ENCODE results near the gene DDX10. TPM values are rescaled to one million over a fixed set of nuclear protein-coding genes. Genes with fewer than 3 reads are reported as not detected.
A peak's percentile ranks its signal among the peaks of the same experiment; 100 is the strongest.
"Not testable (repeated sequence)": the region's sequence is repeated elsewhere in the genome, so short reads cannot be mapped to it uniquely, and the experiment has no call there.

DDX10 gene
- total RNA-seq, 2 donors from 2014 or later: 12.6 to 17.6 TPM

GRCh38 chr11:108645970-108646369 is 18.9 kb upstream of the DDX10 start:
- Histone ChIP-seq H3K27ac (no peak overlapping the region), H3K4me1 (peaks cover 4% of the 10 kb centered on the region), H3K36me3 (no peaks in the 10 kb centered on the region), H3K27me3 (no peaks in the 10 kb centered on the region), H3K4me3 (no peak overlapping the region), H3K9me3 (no peaks in the 10 kb centered on the region), H3K9ac (ENCODE audit: low read depth in 2 of 2, low read length in 2 of 2) (no peak overlapping the region)
- intact Hi-C loops (cut with DNase I): loop anchor here (5.0 kb wide), 1 partner anchor 424 kb away; the partner anchor contains the start of genes ATM and NPAT
- DNase-seq: no peak
- no peak for TF ChIP-seq CTCF (IDR thresholded peaks at IDR 0.05)

GRCh38 chr11:108647387-108647700 is 17.5 kb upstream of the DDX10 start:
- intact Hi-C loops (cut with DNase I): loop anchor here (5.0 kb wide), 1 partner anchor 425 kb away; the partner anchor contains the start of genes ATM and NPAT
- no peak for TF ChIP-seq CTCF (IDR thresholded peaks at IDR 0.05)
- Histone ChIP-seq H3K9ac (ENCODE audit: low read depth in 2 of 2, low read length in 2 of 2) (no peak overlapping the region), H3K4me3 (no peak overlapping the region), H3K4me1 (peaks cover 4% of the 10 kb centered on the region), H3K27ac (no peak overlapping the region), H3K36me3 (no peaks in the 10 kb centered on the region), H3K27me3 (no peaks in the 10 kb centered on the region), H3K9me3 (no peaks in the 10 kb centered on the region)
- DNase-seq: no peak

GRCh38 chr11:108647701-108648527 is 17.0 kb upstream of the DDX10 start:
- intact Hi-C loops (cut with DNase I): loop anchor here (5.0 kb wide), 1 partner anchor 426 kb away; the partner anchor contains the start of genes ATM and NPAT
- peak; percentile 70 for DNase-seq
- no peaks in the 10 kb centered on the region for H3K9me3 ChIP-seq
- no peak overlapping the region for H3K4me3 ChIP-seq
- peak; percentile 65 for TF ChIP-seq CTCF (IDR thresholded peaks at IDR 0.05)
- no peak overlapping the region for H3K9ac ChIP-seq (ENCODE audit: low read depth in 2 of 2, low read length in 2 of 2)
- no peak overlapping the region for H3K27ac ChIP-seq
- H3K36me3 ChIP-seq: no peaks in the 10 kb centered on the region
- peaks cover 4% of the 10 kb centered on the region for H3K4me1 ChIP-seq
- H3K27me3 ChIP-seq: no peaks in the 10 kb centered on the region

GRCh38 chr11:108648528-108648885 is 16.4 kb upstream of the DDX10 start:
- no peak for TF ChIP-seq CTCF (IDR thresholded peaks at IDR 0.05)
- intact Hi-C loops (cut with DNase I): loop anchor here (5.0 kb wide), 1 partner anchor 426 kb away; the partner anchor contains the start of genes ATM and NPAT
- peaks cover 4% of the 10 kb centered on the region for H3K4me1 ChIP-seq
- no peak overlapping the region for H3K9ac ChIP-seq (ENCODE audit: low read depth in 2 of 2, low read length in 2 of 2)
- H3K9me3 ChIP-seq: no peaks in the 10 kb centered on the region
- H3K27me3 ChIP-seq: no peaks in the 10 kb centered on the region
- H3K36me3 ChIP-seq: no peaks in the 10 kb centered on the region
- no peak overlapping the region for H3K4me3 ChIP-seq
- DNase-seq: no peak
- no peak overlapping the region for H3K27ac ChIP-seq

GRCh38 chr11:108654100-108654499 is 10.8 kb upstream of the DDX10 start:
- H3K36me3 ChIP-seq; H3K9ac ChIP-seq (ENCODE audit: low read depth in 2 of 2, low read length in 2 of 2); H3K9me3 ChIP-seq; H3K4me1 ChIP-seq; H3K27ac ChIP-seq; DNase-seq; H3K27me3 ChIP-seq; H3K4me3 ChIP-seq: not testable (repeated sequence)
- intact Hi-C loops (cut with DNase I): loop anchor here (5.0 to 10.0 kb wide), 2 partner anchors 237 to 539 kb away; no protein-coding TSS in a partner anchor

Data from colonic mucosa (tissue), 4 donors.